ENCODE data around the gene DISP2. TPM values are rescaled to one million over a fixed set of nuclear protein-coding genes. Genes with fewer than 3 reads are reported as not detected.

The DISP2 gene
- total RNA-seq, 2 donors from 2014 or later: 0.21 to 0.54 TPM

DNA sequence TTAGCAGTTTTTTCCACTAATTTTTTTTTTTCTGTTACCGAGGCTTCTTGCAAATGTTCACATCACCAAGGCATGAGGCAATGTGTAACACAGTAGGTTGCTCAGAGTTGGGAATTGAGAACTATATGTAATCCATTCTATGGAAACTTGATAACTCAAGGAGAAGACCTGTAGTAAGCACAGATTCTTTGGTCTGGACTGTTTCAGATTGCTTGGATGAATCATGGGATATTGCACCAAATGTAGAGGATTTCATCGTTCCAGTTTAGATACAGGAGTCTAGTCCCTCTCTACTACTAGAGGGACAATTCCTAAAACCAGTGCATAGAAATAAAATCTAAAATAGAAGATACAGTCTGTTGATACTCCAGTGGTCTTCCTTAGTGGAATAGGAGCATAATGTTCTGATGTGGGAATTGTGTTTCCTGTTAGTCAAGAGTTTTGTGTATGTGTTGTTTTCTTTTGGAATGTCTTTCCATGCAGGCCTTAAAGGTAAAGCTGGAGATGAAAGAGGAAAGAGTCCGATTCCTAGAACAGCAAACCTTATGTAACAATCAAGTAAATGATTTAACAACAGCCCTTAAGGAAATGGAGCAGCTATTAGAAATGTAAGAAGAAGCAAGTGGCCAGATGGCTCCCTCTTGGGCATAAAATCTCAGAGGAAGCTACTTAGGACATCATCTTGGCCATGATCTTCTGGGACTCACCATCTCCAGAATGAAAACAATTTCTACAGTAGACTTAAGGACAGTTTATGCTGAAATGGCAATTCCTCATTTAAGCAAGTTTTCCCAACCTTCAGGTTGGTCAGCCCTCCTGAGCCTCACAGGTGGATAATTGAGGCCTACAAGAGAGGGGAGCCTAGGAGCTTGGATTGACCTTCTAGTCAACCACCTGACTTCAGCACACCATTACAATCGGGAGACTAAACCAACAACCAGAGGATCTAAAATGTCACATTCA is 35.2 kb downstream of the DISP2 start:
- Histone ChIP-seq H3K4me3 (no peak overlapping the region), H3K4me1 (ENCODE audit: control insufficient read depth in 1 of 2, low read depth in 2 of 2) (peaks cover 0 to 4% of the 10 kb centered on the region in 2 donors), H3K36me3 (peaks cover 13% of the 10 kb centered on the region), H3K27ac (no peak overlapping the region), H3K9me3 (no peaks in the 10 kb centered on the region), H3K27me3 (replicated peaks; ENCODE audit: insufficient read depth) (no peaks in the 10 kb centered on the region)
- DNase-seq (ENCODE audit: low spot score) (no peak), ATAC-seq (ENCODE audit: insufficient number of reproducible peaks, low FRiP score, low read depth) (no peak)
- TF ChIP-seq, protein P1, sequence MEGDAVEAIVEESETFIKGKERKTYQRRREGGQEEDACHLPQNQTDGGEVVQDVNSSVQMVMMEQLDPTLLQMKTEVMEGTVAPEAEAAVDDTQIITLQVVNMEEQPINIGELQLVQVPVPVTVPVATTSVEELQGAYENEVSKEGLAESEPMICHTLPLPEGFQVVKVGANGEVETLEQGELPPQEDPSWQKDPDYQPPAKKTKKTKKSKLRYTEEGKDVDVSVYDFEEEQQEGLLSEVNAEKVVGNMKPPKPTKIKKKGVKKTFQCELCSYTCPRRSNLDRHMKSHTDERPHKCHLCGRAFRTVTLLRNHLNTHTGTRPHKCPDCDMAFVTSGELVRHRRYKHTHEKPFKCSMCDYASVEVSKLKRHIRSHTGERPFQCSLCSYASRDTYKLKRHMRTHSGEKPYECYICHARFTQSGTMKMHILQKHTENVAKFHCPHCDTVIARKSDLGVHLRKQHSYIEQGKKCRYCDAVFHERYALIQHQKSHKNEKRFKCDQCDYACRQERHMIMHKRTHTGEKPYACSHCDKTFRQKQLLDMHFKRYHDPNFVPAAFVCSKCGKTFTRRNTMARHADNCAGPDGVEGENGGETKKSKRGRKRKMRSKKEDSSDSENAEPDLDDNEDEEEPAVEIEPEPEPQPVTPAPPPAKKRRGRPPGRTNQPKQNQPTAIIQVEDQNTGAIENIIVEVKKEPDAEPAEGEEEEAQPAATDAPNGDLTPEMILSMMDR (IDR thresholded peaks at IDR 0.05): no peak

DNA sequence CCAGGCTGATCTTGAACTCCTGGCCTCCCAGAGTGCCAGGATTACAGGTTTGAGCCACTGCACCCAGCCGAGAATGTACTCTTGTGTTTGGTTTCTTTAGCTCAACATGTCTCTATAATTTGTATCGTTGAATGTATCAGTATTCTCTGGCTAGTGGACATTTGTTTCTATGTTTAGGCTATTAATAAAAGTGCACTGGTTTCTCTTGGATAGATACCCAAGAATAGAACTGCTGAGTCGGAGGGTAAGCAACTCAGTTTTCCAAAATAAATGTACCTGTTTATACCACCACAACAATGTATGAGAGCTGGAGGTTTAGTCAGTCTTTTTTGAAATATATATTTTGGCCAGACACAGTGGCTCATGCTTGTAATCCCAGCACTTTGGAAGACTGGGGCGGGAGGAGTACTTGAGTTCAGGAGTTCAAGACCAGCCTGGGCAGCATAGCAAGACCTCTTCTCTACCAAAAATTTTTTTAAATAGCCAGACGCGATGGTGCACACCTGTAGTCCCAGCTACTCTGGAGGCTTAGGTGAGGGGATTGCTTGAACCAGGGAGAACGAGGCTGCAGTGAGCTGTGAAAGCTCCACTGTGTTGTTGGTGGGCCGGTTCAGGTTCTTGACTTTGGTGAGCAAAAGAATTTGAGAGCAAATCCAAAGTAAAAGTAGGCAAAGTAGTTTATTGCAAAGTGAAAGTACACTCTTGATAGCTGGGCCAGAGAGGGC is 39.8 kb downstream of the DISP2 start:
- H3K27ac ChIP-seq: no peak overlapping the region
- no peak for ATAC-seq (ENCODE audit: insufficient number of reproducible peaks, low FRiP score, low read depth)

DNA sequence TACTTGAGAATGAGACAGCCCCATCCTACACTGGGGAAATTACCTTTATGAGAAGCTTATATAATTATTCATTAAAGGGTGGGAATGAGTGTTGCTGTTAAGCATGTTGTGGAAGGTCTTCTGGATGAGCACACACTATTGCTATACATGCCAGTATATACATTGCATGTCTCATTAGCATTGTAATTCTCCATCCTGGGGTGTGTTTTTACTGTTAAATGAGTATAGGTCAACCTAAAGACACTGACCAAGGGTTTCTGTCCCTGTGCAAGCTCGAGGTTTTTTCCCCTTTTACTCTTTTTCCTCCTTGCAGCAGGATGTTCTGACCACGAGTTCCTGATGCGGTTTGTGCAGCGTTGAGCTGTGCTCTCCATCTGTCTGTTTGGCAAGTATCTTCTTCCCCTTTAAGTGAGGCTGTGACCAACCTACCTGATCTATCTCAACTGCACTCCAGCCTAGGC is 40.4 kb downstream of the DISP2 start:
- Histone ChIP-seq H3K27me3 (replicated peaks; ENCODE audit: insufficient read depth) (no peaks in the 10 kb centered on the region), H3K9me3 (no peaks in the 10 kb centered on the region), H3K4me3 (no peak overlapping the region), H3K36me3 (peaks cover under 1% of the 10 kb centered on the region), H3K4me1 (ENCODE audit: control insufficient read depth in 1 of 2, low read depth in 2 of 2) (no peaks in the 10 kb centered on the region), H3K27ac (no peak overlapping the region)
- DNase-seq (ENCODE audit: low spot score) (no peak), ATAC-seq (ENCODE audit: insufficient number of reproducible peaks, low FRiP score, low read depth) (no peak)
- TF ChIP-seq, protein P1 (IDR thresholded peaks at IDR 0.05): no peak

More for the DNA sequence above, 39.8 kb downstream of the DISP2 start:
- Histone ChIP-seq H3K4me1 (ENCODE audit: control insufficient read depth in 1 of 2, low read depth in 2 of 2) (no peaks in the 10 kb centered on the region), H3K27me3 (replicated peaks; ENCODE audit: insufficient read depth) (no peaks in the 10 kb centered on the region), H3K36me3 (peaks cover 4% of the 10 kb centered on the region), H3K9me3 (no peaks in the 10 kb centered on the region), H3K4me3 (no peak overlapping the region)
- TF ChIP-seq, protein P1 (IDR thresholded peaks at IDR 0.05): no peak
- DNase-seq (ENCODE audit: low spot score): no peak

DNA sequence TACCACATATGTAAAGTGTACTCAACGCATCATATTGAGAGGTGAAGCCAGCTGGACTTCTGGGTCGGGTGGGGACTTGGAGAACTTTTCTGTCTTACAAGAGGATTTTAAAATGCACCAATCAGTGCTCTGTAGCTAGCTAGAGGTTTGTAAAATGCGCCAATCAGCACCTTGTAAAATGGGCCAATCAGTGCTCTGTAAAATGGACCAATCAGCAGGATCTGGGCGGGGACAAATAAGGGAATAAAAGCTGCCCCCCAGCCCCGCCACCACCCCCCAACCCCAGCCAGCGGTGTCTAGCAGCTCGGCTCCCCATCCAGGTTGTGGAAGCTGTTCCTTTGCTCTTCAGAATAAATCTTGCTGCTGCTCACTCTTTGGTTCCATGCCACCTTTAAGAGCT is 41.4 kb downstream of the DISP2 start:
- ATAC-seq (ENCODE audit: insufficient number of reproducible peaks, low FRiP score, low read depth) (no peak), DNase-seq (ENCODE audit: low spot score) (no peak)
- H3K36me3 ChIP-seq: no peaks in the 10 kb centered on the region
- H3K4me3 ChIP-seq: no peak overlapping the region
- no peaks in the 10 kb centered on the region for H3K9me3 ChIP-seq
- H3K27me3 ChIP-seq (replicated peaks; ENCODE audit: insufficient read depth): no peaks in the 10 kb centered on the region
- no peak overlapping the region for H3K27ac ChIP-seq
- no peaks in the 10 kb centered on the region for H3K4me1 ChIP-seq (ENCODE audit: control insufficient read depth in 1 of 2, low read depth in 2 of 2)
- TF ChIP-seq, protein P1 (IDR thresholded peaks at IDR 0.05): no peak

Data from thoracic aorta (tissue), 2 donors.